Liver (tissue), 9 donors: Measurements from ENCODE around the gene PPM1E. TPM values are rescaled to one million over a fixed set of nuclear protein-coding genes. Genes with fewer than 3 reads are reported as not detected.

ENCODE experiments used
- DNase-seq: peaks from one replicate; pipeline ENCODE4 v3.0.0-alpha.2; 2017; ENCODE audit warnings: low spot score
- H3K27ac ChIP-seq, 2 donors: one replicate each; pipeline ENCODE4 v1.7.0; 2013; ENCODE audit warnings: inconsistent platforms in 2 of 2, low read length in 2 of 2, control low read depth in 1 of 2, low read depth in 1 of 2, mild to moderate bottlenecking in 1 of 2
- H3K27me3 ChIP-seq, 4 donors: one replicate each; pipeline versions ENCODE4 v1.6.1 to v1.7.0; 2013; ENCODE audit warnings: low read length in 3 of 4, inconsistent platforms in 1 of 4, mild to moderate bottlenecking in 1 of 4, moderate library complexity in 1 of 4; ENCODE audit not compliant: control insufficient read depth in 4 of 4, insufficient read depth in 4 of 4
- H3K36me3 ChIP-seq, 4 donors: one replicate each; pipeline versions ENCODE4 v1.6.1 to v1.7.0; 2013; ENCODE audit warnings: low read length in 3 of 4, mild to moderate bottlenecking in 3 of 4, low read depth in 1 of 4, moderate library complexity in 1 of 4; ENCODE audit not compliant: control insufficient read depth in 4 of 4, insufficient read depth in 3 of 4
- H3K4me1 ChIP-seq, 4 donors: one replicate each; pipeline versions ENCODE4 v1.6.1 to v1.7.0; 2013; ENCODE audit warnings: low read length in 3 of 4, mild to moderate bottlenecking in 3 of 4, moderate library complexity in 1 of 4; ENCODE audit not compliant: control insufficient read depth in 4 of 4, insufficient read depth in 4 of 4
- H3K4me3 ChIP-seq, 3 donors: one replicate each; pipeline versions ENCODE4 v1.6.1 to v1.7.0; 2013; ENCODE audit warnings: low read length in 3 of 3, control low read depth in 1 of 3, low read depth in 1 of 3, mild to moderate bottlenecking in 1 of 3
- H3K9ac ChIP-seq, 2 donors: one replicate each; pipeline ENCODE4 v1.7.0; 2013; ENCODE audit warnings: low read length in 2 of 2, mild to moderate bottlenecking in 2 of 2, moderate library complexity in 2 of 2, control low read depth in 1 of 2, low read depth in 1 of 2
- H3K9me3 ChIP-seq, 4 donors: one replicate each; pipeline versions ENCODE4 v1.6.1 to v1.7.0; 2013; ENCODE audit warnings: low read length in 3 of 4; ENCODE audit not compliant: control insufficient read depth in 4 of 4
- ATF3 ChIP-seq: IDR thresholded peaks from 2 replicates; pipeline ENCODE4 v1.6.1; 2016; ENCODE audit warnings: antibody characterized with exemption
- EGR1 ChIP-seq, 2 donors: IDR thresholded peaks; 2 replicates each; pipeline ENCODE4 v1.6.1; 2016 to 2018; ENCODE audit warnings: antibody characterized with exemption in 2 of 2, low read depth in 2 of 2
- FOXA1 ChIP-seq: IDR thresholded peaks from 2 replicates; pipeline ENCODE4 v1.6.1; 2016; ENCODE audit warnings: antibody characterized with exemption
- GABPA ChIP-seq, 2 donors: IDR thresholded peaks in 1 of 2; conservative IDR thresholded peaks in 1 of 2; 2 replicates each; pipeline ENCODE4 v1.6.1; 2016; ENCODE audit warnings: antibody characterized with exemption in 2 of 2, mild to moderate bottlenecking in 1 of 2, moderate library complexity in 1 of 2
- HNF4A ChIP-seq, 2 donors: conservative IDR thresholded peaks; 2 replicates each; pipeline ENCODE4 v1.6.1; 2016; ENCODE audit warnings: antibody characterized with exemption in 2 of 2, mild to moderate bottlenecking in 2 of 2
- HNF4G ChIP-seq: IDR thresholded peaks from 2 replicates; pipeline ENCODE4 v1.6.1; 2016; ENCODE audit warnings: antibody characterized with exemption
- JUND ChIP-seq, 2 donors: IDR thresholded peaks; 2 replicates each; pipeline ENCODE4 v1.6.1; 2016; ENCODE audit warnings: antibody characterized with exemption in 2 of 2
- MAX ChIP-seq: IDR thresholded peaks from 2 replicates; pipeline ENCODE4 v1.6.1; 2016; ENCODE audit warnings: antibody characterized with exemption
- RAD21 ChIP-seq, 2 donors: IDR thresholded peaks; 2 replicates each; pipeline ENCODE4 v1.6.1; 2016; ENCODE audit warnings: antibody characterized with exemption in 2 of 2, mild to moderate bottlenecking in 2 of 2
- REST ChIP-seq: IDR thresholded peaks from 2 replicates; pipeline ENCODE4 v1.6.1; 2016; ENCODE audit warnings: antibody characterized with exemption, mild to moderate bottlenecking
- RXRA ChIP-seq, 2 donors: IDR thresholded peaks; 2 replicates each; pipeline ENCODE4 v1.6.1; 2017 to 2018; ENCODE audit warnings: antibody characterized with exemption in 2 of 2, mild to moderate bottlenecking in 1 of 2
- SP1 ChIP-seq: IDR thresholded peaks from 2 replicates; pipeline ENCODE4 v1.6.1; 2018; ENCODE audit warnings: antibody characterized with exemption, mild to moderate bottlenecking
- YY1 ChIP-seq: IDR thresholded peaks from 2 replicates; pipeline ENCODE4 v1.6.1; 2016; ENCODE audit warnings: antibody characterized with exemption, mild to moderate bottlenecking
- ZBTB33 ChIP-seq: IDR thresholded peaks from 2 replicates; pipeline ENCODE4 v1.6.1; 2016; ENCODE audit warnings: antibody characterized with exemption
- WGBS: extraction: QIAGEN DNeasy Blood & Tissue Kit; methylation state at CpG from one replicate; pipeline ENCODE4 v1.1.7; 2013; 5-methylcytosine and 5-hydroxymethylcytosine counted together
- polyA plus RNA-seq, 2 donors: library from polyadenylated mRNA; stranded (reverse) in 1 of 2; unstranded in 1 of 2; fragments of 200-250 nt in 1 of 2; fragments of >200 nt in 1 of 2; fragmentation: Nextera tagmentation in 1 of 2; extraction: Ambion mirVana in 1 of 2; gene quantifications; one replicate each; pipeline versions ENCODE4 v1.2.1 to v1.2.3, GENCODE V29; 2013 to 2015
- total RNA-seq, 2 donors: library from RNA; depleted of rRNA; stranded (reverse); fragments of >200 nt; gene quantifications; one replicate each; pipeline ENCODE4 v1.2.3, GENCODE V29; 2014
- donor health status: healthy.
- donor health status: healthy.
- donor health status: healthy.
- donor health status: healthy.
- donor health status: healthy.

The PPM1E gene
- total and polyA plus RNA-seq, 4 donors = 0.25 to 0.61 (median 0.50) TPM; not detected in 1

DNA sequence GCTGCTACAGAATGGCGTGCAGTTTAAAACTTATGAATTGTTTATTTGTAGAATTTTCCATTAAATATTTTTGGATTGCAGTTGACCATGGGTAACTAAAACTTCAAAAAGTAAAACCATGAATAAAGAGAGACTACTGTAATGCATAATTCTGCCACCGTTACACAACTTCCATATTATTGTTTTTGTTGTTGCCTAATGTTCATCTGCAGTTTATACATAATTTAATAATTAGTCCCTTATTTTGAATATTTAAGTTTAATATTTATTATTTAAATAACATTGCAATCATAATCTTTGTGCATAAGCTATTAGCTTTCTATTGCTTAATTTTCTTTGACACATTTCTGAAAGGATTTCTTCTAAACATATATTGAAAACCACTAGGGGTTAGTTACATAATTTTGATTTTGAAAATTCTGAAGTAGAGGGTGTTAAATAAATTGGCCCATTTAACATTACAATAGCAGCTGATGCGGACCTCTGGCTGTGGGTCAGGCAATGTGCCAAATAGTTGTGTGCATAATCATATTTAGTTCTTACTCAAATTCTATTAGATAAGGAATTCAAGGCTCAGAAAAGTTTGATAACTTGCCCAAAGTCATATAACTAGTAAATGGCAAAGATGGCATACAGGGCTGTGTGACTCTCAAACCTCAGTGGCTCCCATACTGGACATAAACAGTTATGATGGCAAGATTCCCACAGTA lies 31.1 kb downstream of the PPM1E start:
- Histone ChIP-seq H3K36me3 (no peaks in the 10 kb centered on the region), H3K9ac (no peak overlapping the region), H3K9me3 (no peaks in the 10 kb centered on the region), H3K4me1 (no peaks in the 10 kb centered on the region), H3K4me3 (no peak overlapping the region), H3K27ac (no peak overlapping the region), H3K27me3 (no peaks in the 10 kb centered on the region)
- 91% methylated on average over 3 of the region's 3 CpGs for WGBS
- no peak for DNase-seq
- TF ChIP-seq GABPA (IDR thresholded peaks at IDR 0.05 in 1 of 2, conservative IDR thresholded peaks at IDR 0.05 in 1 of 2) = no peak

GRCh38 chr17:58788199-58788598 lies 32.5 kb downstream of the PPM1E start:
- WGBS = 88% methylated on average over 7 of the region's 7 CpGs

GRCh38 chr17:58789160-58789559 lies 33.5 kb downstream of the PPM1E start:
- Histone ChIP-seq H3K27ac (no peak overlapping the region), H3K4me3 (no peak overlapping the region), H3K36me3 (no peaks in the 10 kb centered on the region), H3K27me3 (no peaks in the 10 kb centered on the region), H3K4me1 (no peaks in the 10 kb centered on the region), H3K9ac (no peak overlapping the region), H3K9me3 (no peaks in the 10 kb centered on the region)
- TF ChIP-seq HNF4A (conservative IDR thresholded peaks at IDR 0.05) (no peak), JUND (IDR thresholded peaks at IDR 0.05) (no peak), GABPA (IDR thresholded peaks at IDR 0.05 in 1 of 2, conservative IDR thresholded peaks at IDR 0.05 in 1 of 2) (no peak), REST (no peak), EGR1 (IDR thresholded peaks at IDR 0.05; ENCODE audit: low read depth in 2 of 2) (no peak), RAD21 (IDR thresholded peaks at IDR 0.05) (no peak), SP1 (no peak), YY1 (no peak), FOXA1 (no peak), MAX (no peak), ZBTB33 (no peak), ATF3 (no peak), RXRA (IDR thresholded peaks at IDR 0.05) (no peak)
- DNase-seq = no peak
- WGBS = 91% methylated on average over 3 of the region's 3 CpGs

More at GRCh38 chr17:58788199-58788598, 32.5 kb downstream of the PPM1E start:
- Histone ChIP-seq H3K27me3 (no peaks in the 10 kb centered on the region), H3K9me3 (no peaks in the 10 kb centered on the region), H3K36me3 (no peaks in the 10 kb centered on the region), H3K27ac (no peak overlapping the region), H3K4me3 (no peak overlapping the region), H3K9ac (no peak overlapping the region), H3K4me1 (no peaks in the 10 kb centered on the region)
- TF ChIP-seq YY1 (no peak), GABPA (IDR thresholded peaks at IDR 0.05 in 1 of 2, conservative IDR thresholded peaks at IDR 0.05 in 1 of 2) (no peak), HNF4G (no peak)
- no peak for DNase-seq
